BLaER1 (cell line): ENCODE results near the gene ADCY5.

ENCODE experiments used
- H3K27ac ChIP-seq: shearing (Covaris generic); formaldehyde crosslinking; 2 replicates; pipeline ENCODE4 v1.8.1; 2022
- H3K27me3 ChIP-seq: shearing (Covaris generic); formaldehyde crosslinking; 2 replicates; pipeline ENCODE4 v1.8.1; 2022
- H3K36me3 ChIP-seq: shearing (Covaris generic); formaldehyde crosslinking; 2 replicates; pipeline ENCODE4 v1.8.1; 2022
- H3K4me1 ChIP-seq: shearing (Covaris generic); formaldehyde crosslinking; 2 replicates; pipeline ENCODE4 v1.8.1; 2022
- H3K4me2 ChIP-seq: shearing (Covaris generic); formaldehyde crosslinking; 2 replicates; pipeline ENCODE4 v1.8.1; 2022
- H3K4me3 ChIP-seq: shearing (Covaris generic); formaldehyde crosslinking; 2 replicates; pipeline ENCODE4 v1.8.1; 2022
- H3K9ac ChIP-seq: shearing (Covaris generic); formaldehyde crosslinking; 2 replicates; pipeline ENCODE4 v1.8.1; 2022
- H3K9me3 ChIP-seq: shearing (Covaris generic); formaldehyde crosslinking; 2 replicates; pipeline ENCODE4 v1.8.1; 2022
- H4K20me1 ChIP-seq: shearing (Covaris generic); formaldehyde crosslinking; 2 replicates; pipeline ENCODE4 v1.8.1; 2022
- Cebpa-rat ChIP-seq: shearing (Covaris generic); IDR thresholded peaks from 2 replicates; pipeline ENCODE4 v1.8.1; 2022

Gene ADCY5

DNA sequence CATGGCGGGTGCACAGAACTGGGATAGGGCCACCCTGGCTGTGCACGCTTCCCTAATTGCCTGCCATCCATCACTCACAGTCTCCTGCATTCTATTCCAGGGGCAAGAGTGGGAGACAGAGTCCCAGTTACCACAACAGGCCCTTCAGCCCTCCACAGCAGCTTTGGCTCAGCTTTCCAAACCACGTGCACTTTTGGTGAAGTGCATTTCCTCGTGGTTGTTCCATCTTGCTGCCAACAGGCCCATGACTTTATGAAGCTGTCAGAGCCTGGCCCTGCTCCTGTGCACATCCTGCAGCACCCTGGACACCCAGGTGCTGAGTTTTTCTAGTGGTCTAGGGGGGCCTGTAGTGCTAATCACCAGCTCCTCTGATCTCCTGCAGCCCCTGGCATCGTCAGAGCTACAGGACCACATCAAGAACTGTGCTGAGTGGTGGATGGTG is 110.2 kb downstream of the ADCY5 start:
- no peaks in the 10 kb centered on the region for H3K9me3 ChIP-seq
- H4K20me1 ChIP-seq, result no peaks in the 10 kb centered on the region
- no peak overlapping the region for H3K4me3 ChIP-seq
- no peaks in the 10 kb centered on the region for H3K27me3 ChIP-seq
- H3K4me1 ChIP-seq, result peaks cover 87% of the 10 kb centered on the region
- H3K4me2 ChIP-seq, result peak overlapping the region; percentile 80
- no peaks in the 10 kb centered on the region for H3K36me3 ChIP-seq
- TF ChIP-seq Cebpa-rat, result no peak
- no peak overlapping the region; the same call in 1 of the 2 replicates for H3K27ac ChIP-seq
- no peak overlapping the region for H3K9ac ChIP-seq

DNA sequence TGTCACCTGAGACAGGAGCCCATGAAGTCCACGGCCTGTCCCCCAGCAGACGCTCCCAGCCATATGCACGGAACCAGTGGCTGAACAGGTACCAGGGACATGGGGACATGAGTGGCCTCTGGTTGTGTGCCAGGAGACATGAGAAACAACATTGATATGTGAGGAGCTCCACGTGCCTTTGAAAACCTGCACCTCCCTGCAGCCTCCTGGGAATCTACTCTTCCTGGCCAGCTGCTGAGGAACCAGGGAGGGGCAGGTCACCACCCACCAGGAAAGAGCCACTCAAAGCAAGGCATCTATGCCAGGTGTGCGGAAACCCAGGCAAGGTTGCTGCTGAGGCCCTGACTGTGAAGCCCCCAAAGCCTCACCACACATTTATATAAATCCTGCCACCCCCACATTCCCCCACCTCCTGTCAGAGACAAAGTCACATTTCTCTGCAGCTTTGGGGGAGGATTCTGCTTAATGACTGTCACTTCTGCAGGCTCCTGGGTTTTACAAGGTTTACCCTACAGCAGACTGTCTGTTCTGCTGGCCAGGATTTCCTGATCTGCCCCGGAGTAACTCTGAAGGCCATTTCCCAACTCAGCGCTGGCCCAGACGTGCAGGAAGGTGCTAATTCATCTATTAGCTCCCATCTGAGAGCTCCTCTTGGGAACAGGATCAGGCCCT is 110.8 kb downstream of the ADCY5 start:
- no peak for TF ChIP-seq Cebpa-rat
- Histone ChIP-seq H3K27ac (no peak overlapping the region; the same call in 1 of the 2 replicates), H3K36me3 (no peaks in the 10 kb centered on the region), H3K4me3 (no peak overlapping the region), H3K4me1 (peaks cover 87% of the 10 kb centered on the region), H3K27me3 (no peaks in the 10 kb centered on the region), H4K20me1 (no peaks in the 10 kb centered on the region), H3K9ac (no peak overlapping the region; the same call in 1 of the 2 replicates), H3K4me2 (peak overlapping the region; percentile 80), H3K9me3 (no peaks in the 10 kb centered on the region)

GRCh38 chr3:123337226-123337625 is 111.7 kb downstream of the ADCY5 start:
- TF ChIP-seq Cebpa-rat, result no peak
- Histone ChIP-seq H3K4me1 (peaks cover 87% of the 10 kb centered on the region), H4K20me1 (no peaks in the 10 kb centered on the region)

GRCh38 chr3:123336441-123336851 is 112.4 kb downstream of the ADCY5 start:
- no peaks in the 10 kb centered on the region for H3K9me3 ChIP-seq
- no peak overlapping the region for H3K4me3 ChIP-seq
- H3K4me2 ChIP-seq, result peak overlapping the region; percentile 80
- no peaks in the 10 kb centered on the region for H3K27me3 ChIP-seq
- no peak for TF ChIP-seq Cebpa-rat
- H3K9ac ChIP-seq, result no peak overlapping the region
- peaks cover 87% of the 10 kb centered on the region for H3K4me1 ChIP-seq
- no peaks in the 10 kb centered on the region for H4K20me1 ChIP-seq
- H3K27ac ChIP-seq, result no peak overlapping the region
- no peaks in the 10 kb centered on the region for H3K36me3 ChIP-seq

More at GRCh38 chr3:123337226-123337625, 111.7 kb downstream of the ADCY5 start:
- no peaks in the 10 kb centered on the region for H3K36me3 ChIP-seq
- H3K4me2 ChIP-seq, result peak overlapping the region; percentile 80
- H3K9me3 ChIP-seq, result no peaks in the 10 kb centered on the region
- H3K4me3 ChIP-seq, result no peak overlapping the region
- no peak overlapping the region for H3K27ac ChIP-seq
- H3K27me3 ChIP-seq, result no peaks in the 10 kb centered on the region
- no peak overlapping the region for H3K9ac ChIP-seq

GRCh38 chr3:123336001-123336400 is 112.9 kb downstream of the ADCY5 start:
- Histone ChIP-seq H3K9me3 (no peaks in the 10 kb centered on the region), H3K4me3 (no peak overlapping the region), H3K27me3 (no peaks in the 10 kb centered on the region), H4K20me1 (no peaks in the 10 kb centered on the region), H3K4me1 (peaks cover 91% of the 10 kb centered on the region), H3K36me3 (no peaks in the 10 kb centered on the region), H3K27ac (no peak overlapping the region), H3K9ac (no peak overlapping the region), H3K4me2 (peak overlapping the region; percentile 80)
- TF ChIP-seq Cebpa-rat, result no peak

DNA sequence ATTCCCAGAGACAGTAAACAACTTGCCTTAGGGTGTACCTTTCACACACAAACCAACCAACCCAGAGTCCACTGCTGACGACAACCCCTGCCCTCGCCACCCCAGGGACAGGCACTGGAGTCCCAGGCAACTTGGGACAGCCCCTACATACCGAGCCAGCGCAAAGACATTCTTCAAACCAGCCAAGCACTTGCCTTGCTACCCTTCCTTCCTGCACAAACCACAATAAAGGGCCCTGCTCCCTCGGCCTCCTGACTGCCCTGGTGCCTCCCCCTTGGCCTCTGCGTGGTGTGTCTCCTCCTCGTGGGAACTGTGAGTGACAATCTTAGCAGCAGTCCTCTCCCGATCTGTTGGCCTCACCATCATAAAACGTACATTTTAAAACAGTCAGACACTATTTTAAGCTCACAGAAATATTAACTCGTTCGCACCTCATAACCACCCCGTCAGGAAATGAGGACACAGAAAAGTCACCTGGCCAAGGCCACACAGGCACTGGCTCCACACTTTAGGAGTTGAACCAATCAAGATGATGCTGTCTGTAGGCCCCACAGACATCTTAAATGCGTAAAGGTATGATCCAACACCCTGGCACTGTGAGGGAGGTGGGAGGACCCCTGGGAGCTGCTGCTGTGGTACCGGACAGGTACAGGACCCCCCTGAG is 113.8 kb downstream of the ADCY5 start:
- Histone ChIP-seq H3K4me2 (peak overlapping the region; percentile 80), H3K36me3 (no peaks in the 10 kb centered on the region), H3K9me3 (no peaks in the 10 kb centered on the region), H3K27ac (no peak overlapping the region), H3K27me3 (no peaks in the 10 kb centered on the region), H3K4me1 (peaks cover 99% of the 10 kb centered on the region), H3K4me3 (no peak overlapping the region), H4K20me1 (no peaks in the 10 kb centered on the region), H3K9ac (0 out of 2 replicates have a peak overlapping the region, but pooled peaks have one; percentile 16)
- no peak for TF ChIP-seq Cebpa-rat

- Histone ChIP-seq H3K9me3 (no peaks in the 10 kb centered on the region), H3K4me1 (peaks cover 100% of the 10 kb centered on the region), H3K27ac (no peak overlapping the region), H3K27me3 (no peaks in the 10 kb centered on the region), H3K36me3 (no peaks in the 10 kb centered on the region), H4K20me1 (no peaks in the 10 kb centered on the region), H3K4me3 (no peak overlapping the region), H3K9ac (no peak overlapping the region; the same call in 1 of the 2 replicates), H3K4me2 (peak overlapping the region; percentile 80)
- no peak for TF ChIP-seq Cebpa-rat
Observed at GRCh38 chr3:123334056-123334455, 114.8 kb downstream of the ADCY5 start.

- H3K9me3 ChIP-seq, result no peaks in the 10 kb centered on the region
- H3K4me1 ChIP-seq, result peaks cover 100% of the 10 kb centered on the region
- no peak overlapping the region for H3K4me3 ChIP-seq
- peak overlapping the region; percentile 8; the same call in 1 of the 2 replicates for H3K9ac ChIP-seq
- H3K36me3 ChIP-seq, result no peaks in the 10 kb centered on the region
- peak overlapping the region; percentile 80 for H3K4me2 ChIP-seq
- H3K27me3 ChIP-seq, result no peaks in the 10 kb centered on the region
- TF ChIP-seq Cebpa-rat, result no peak
- H3K27ac ChIP-seq, result no peak overlapping the region
- H4K20me1 ChIP-seq, result no peaks in the 10 kb centered on the region
Observed at GRCh38 chr3:123333401-123333800, 115.5 kb downstream of the ADCY5 start.

DNA sequence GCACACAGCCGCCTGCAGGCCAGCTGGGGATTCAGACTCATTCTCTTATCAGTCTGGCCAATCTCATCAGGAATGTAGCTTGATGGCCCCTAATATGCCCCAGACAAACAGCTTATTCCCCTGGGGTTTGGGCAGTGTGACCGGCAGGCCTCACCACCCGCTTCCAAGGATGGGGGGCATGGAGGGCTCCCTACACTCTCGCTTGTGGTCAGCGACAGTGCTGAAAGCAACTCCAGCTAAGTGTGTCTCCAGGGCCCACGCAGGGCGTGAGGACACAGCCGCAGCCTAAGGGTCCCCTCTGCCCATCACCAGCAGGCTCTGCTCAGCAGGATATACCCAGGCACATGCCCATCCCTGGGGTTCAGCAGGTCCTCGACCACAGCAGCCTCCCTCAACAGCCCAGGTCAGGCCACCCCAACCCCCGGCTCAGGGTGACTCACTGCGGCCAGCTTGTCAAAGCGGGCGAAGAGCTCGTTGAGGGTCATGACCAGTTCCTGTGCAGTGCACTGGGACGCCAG is 116.7 kb downstream of the ADCY5 start:
- H4K20me1 ChIP-seq, result no peaks in the 10 kb centered on the region
- H3K9me3 ChIP-seq, result no peaks in the 10 kb centered on the region
- H3K4me1 ChIP-seq, result peaks cover 100% of the 10 kb centered on the region
- peak overlapping the region; percentile 90; the same call in 1 of the 2 replicates for H3K4me2 ChIP-seq
- no peak for TF ChIP-seq Cebpa-rat
- no peak overlapping the region for H3K27ac ChIP-seq
- no peaks in the 10 kb centered on the region for H3K36me3 ChIP-seq
- H3K27me3 ChIP-seq, result peaks cover 6% of the 10 kb centered on the region; the same call in 1 of the 2 replicates
- no peak overlapping the region for H3K4me3 ChIP-seq
- no peak overlapping the region for H3K9ac ChIP-seq

GRCh38 chr3:123331651-123332050 is 117.2 kb downstream of the ADCY5 start:
- Histone ChIP-seq H3K4me3 (no peak overlapping the region), H3K27me3 (peaks cover 6% of the 10 kb centered on the region; the same call in 1 of the 2 replicates), H3K9me3 (no peaks in the 10 kb centered on the region), H4K20me1 (no peaks in the 10 kb centered on the region), H3K4me1 (peaks cover 100% of the 10 kb centered on the region), H3K36me3 (no peaks in the 10 kb centered on the region), H3K27ac (no peak overlapping the region), H3K4me2 (peak overlapping the region; percentile 90), H3K9ac (no peak overlapping the region)
- no peak for TF ChIP-seq Cebpa-rat
